ENCODE measurements around the gene GDF15. TPM values are rescaled to one million over a fixed set of nuclear protein-coding genes. Genes with fewer than 3 reads are reported as not detected.

The GDF15 gene
- total RNA-seq, 8 experiments from 2014 or later, result 14.0 to 784 (median 60.0) TPM

DNA sequence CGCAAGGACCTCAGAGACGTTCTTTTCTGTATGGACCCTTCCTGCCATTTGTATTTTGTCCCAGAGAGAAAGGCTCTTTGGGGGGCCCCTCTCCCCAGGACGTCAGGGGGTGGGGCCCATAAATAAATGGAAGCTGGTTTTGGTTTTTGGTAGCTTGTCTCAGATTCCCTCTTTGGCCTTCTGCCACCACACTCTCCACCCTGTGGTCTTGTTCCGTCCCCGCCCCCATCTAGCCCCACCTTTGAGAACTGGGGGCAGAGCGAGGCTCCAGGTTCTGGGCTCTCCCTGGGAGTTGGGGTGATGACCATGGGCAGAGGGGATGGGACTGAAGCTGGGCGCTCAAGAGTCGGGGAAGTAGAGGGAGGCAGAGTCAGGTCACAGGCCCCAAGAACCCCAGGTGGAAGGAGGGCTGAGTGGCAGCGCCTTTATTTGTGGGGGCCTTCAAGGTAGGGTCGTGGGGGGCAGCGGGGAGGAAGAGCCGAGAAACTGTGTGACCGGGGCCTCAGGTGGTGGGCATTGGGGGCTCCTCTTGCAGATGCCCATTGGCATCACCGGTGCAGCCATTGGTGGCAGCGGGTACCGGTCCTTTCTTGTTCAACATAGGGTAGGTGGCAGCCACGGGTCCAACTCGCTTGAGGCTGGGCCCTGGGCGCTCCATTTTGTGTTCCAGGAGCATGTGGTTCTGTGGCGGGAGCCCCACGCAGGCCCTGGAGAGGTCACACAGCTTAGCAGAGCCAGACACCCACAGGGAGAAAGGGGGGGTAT, 48.6 kb downstream of the GDF15 start:
- 71 to 93% methylated on average over 3 to 4 of the region's 21 CpGs; no CpG with 5 or more reads in 8 of the 10 experiments for WGBS, 10 experiments
- Histone ChIP-seq H3K4me3 (peak overlapping the region in 3 of 5 donors; percentile 27 to 40 (median 38)), H3K4me1 (replicated peaks in 1 of 2) (peaks cover 70 to 72% of the 10 kb centered on the region in 2 donors), H3K27ac (peak overlapping the region; percentile 60 to 83)
- ATAC-seq (replicated peaks in 6 of 8), result no peak
- in situ Hi-C loops (cut with MboI; ENCODE audit: low pct_unique_long_range_greater_than_20kb in 2 of 9, low sequenced_read_pairs in 9 of 9, unreplicated experiment in 9 of 9), result no loop called here

DNA sequence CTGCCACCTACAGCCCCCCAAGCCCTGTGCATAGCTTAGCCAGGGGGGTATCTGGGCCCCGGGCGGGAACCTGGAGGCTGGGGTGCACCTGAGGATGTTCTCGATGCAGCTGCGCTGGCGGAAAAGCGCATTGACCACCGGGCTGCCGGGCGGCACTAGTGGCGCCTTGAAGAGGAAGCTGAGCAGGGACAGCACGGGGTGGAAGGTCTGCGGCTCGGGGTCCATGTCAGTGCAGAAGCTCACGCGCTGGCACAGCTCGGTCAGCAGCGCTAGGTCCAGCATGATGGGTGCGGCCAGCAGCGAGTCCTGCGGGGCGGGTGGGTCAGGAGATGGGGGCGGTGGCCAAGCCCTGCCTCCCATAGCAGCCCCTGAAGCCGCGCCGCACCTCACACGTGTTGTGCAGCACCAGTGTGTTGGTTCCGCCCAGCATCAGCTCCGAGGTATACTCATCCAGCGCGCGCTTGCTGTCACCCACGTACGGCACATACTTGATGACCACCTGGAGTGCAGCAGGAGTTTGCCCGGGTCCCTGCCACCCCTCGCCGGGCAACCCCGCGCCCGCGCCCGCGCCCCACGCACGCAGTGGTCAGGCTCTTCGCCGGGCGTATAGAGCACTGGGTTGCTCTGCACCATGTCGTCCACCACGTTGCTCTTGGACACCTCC, 49.4 kb downstream of the GDF15 start:
- Histone ChIP-seq H3K4me1 (replicated peaks in 1 of 2) (peaks cover 65 to 68% of the 10 kb centered on the region in 2 donors), H3K4me3 (no peak overlapping the region), H3K27ac (no peak overlapping the region)
- ATAC-seq (replicated peaks in 6 of 8), result no peak
- in situ Hi-C loops (cut with MboI; ENCODE audit: low pct_unique_long_range_greater_than_20kb in 2 of 9, low sequenced_read_pairs in 9 of 9, unreplicated experiment in 9 of 9), result no loop called here
- WGBS, 10 experiments, result 96 to 97% methylated on average over 14 to 16 of the region's 49 CpGs; no CpG with 5 or more reads in 8 of the 10 experiments

DNA sequence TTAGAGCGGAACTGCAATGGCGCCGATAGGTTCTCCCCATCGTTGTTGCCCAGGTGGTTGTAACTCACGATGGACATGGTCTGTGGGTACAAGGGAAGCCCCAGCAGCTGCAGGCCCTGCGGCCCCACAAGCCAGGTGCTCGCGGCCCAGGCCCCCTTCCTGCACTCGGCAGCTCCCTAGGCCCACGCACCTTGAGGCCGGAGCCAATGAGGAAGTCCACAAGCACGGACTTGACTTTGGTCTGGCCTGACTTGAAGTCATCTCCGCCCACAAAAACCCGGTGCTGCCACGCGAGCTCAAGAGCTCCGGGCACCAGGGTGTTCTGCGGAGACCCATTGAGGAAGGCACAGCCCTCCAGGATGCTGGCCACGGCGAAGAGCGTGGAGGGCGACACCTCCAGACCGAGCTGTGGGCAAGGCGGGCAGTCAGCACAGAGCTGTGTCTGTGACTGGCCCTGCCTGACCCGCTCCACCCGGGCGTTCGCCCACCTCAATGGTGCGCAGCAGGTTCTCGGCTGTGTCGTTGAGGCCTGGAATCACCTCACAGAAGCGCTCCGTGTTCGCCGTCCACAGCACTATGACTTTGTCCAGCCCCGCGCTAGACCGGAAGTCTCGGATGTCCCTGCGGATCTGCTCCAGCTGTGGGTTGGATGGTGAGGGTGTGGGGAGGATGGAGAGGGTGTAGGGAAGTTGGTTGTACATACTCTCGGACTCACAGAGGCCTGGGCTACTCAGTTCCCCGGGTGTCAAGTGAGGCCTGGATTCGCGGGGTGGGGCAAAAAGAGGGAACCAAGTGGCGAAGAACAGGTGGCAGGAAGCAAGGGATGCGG, 50.1 kb downstream of the GDF15 start:
- peak overlapping the region; percentile 57 to 80 (median 69) for H3K4me3 ChIP-seq
- H3K27ac ChIP-seq, result peak overlapping the region in 1 of 2 donors; percentile 92
- no peak for ATAC-seq (replicated peaks in 6 of 8)
- peaks cover 58 to 62% of the 10 kb centered on the region in 2 donors for H3K4me1 ChIP-seq (replicated peaks in 1 of 2)
- in situ Hi-C loops (cut with MboI; ENCODE audit: low pct_unique_long_range_greater_than_20kb in 2 of 9, low sequenced_read_pairs in 9 of 9, unreplicated experiment in 9 of 9), result no loop called here
- 70 to 100% (median 90%) methylated on average over 2 to 9 of the region's 46 CpGs; no CpG with 5 or more reads in 3 of the 10 experiments for WGBS, 10 experiments

DNA sequence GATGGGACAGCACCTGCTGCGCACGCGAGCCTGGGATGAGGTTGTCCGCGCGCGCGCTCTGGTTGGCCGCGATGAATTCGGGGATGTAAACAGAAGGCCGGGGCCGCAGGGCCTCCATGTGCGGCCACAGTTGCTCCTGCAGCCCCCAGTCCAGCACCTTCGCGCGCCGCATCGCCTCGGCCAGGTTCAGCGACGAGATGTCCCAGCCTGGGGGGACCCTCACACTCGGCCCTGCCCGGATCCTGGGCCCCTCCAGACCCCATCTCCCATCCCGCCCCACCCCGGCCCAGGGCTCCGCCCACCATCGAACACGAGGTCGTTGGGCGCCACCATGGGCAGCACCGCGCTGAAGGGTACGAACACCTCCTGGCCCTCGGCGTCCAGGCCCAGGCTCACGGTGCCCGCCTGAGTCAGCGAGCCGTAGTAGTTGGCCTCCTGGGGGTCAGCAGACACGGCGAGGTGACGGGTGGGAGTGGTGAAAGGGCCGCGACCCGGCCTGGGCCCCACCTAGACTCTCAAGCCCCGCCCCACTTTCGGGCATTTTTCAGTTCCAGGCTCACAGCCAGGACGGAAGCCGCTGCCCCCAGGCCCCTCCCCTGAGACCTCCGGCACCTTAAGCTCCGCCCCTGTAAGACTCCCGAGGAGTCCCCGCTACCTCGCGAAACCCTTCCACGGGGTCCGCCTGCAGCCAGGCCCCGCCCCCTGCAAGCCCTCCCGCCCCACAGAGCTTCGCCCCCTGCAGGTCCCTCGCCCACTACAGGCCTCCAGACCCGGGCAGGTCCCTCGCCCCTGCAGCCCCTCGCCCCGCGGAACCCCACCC, 50.9 kb downstream of the GDF15 start:
- in situ Hi-C loops (cut with MboI; ENCODE audit: low pct_unique_long_range_greater_than_20kb in 2 of 9, low sequenced_read_pairs in 9 of 9, unreplicated experiment in 9 of 9), result no loop called here
- peaks cover 51 to 54% of the 10 kb centered on the region in 2 donors for H3K4me1 ChIP-seq (replicated peaks in 1 of 2)
- peak overlapping the region; percentile 57 to 80 (median 69) for H3K4me3 ChIP-seq
- H3K27ac ChIP-seq, result peak overlapping the region; percentile 88 to 92
- ATAC-seq (replicated peaks in 6 of 8), result peak; percentile 14 to 68 (median 57)
- WGBS, 10 experiments, result 40 to 93% methylated on average over 3 of the region's 67 CpGs; no CpG with 5 or more reads in 8 of the 10 experiments

DNA sequence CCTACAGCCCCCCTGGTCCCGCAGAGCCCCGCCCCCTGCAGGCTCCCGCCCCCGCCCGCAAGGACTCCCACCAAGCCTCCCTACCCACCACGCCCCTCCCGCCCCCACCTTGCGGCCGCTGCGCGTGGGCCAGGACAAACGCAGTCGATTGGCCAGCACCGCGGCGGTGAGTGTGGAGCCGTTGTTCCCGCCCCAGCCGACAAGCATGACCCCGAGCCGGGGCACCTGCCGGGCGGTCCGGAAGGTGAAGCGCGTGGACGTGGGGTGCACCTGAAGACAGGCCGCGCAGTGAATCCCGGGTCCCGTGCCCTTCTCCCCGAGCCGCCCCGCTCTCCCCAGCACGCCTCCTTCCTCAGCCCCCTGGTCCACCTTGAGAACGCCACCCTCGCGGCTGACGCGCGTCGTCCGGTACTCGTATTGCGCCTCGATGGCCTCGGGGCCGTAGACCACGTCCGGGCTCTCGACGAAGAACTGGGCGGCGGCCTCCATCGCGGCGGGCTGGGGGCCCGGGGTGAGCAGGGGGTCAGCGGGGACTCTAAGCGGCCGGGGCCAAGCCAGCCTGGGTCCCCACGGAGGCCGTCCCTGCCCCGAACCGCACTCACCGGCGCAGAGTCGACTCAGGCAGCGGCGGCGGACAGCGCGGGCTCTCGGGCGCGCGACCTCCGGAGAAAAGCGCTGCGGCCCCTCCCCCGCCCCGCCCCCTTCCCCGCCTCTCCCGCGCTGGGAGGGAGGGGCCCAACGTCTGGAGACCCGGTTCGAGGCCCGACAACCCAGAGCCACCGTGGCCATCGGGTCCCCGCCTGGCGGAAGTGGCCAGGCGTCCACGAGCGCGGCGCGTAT, 51.8 kb downstream of the GDF15 start, which contains the start of gene ISYNA1:
Gene ISYNA1 (minus strand): TSS at position 643 of the 840 bp plus-strand sequence. CDS start 154 bp downstream, at position 489.
- WGBS, 10 experiments, result 0% methylated on average over 10 of the region's 99 CpGs; no CpG with 5 or more reads in 9 of the 10 experiments
- peak within 1 kb of the TSS; percentile 57 to 80 (median 69) for H3K4me3 ChIP-seq
- peak; percentile 19 to 60 (median 38) for ATAC-seq (replicated peaks in 6 of 8)
- in situ Hi-C loops (cut with MboI; ENCODE audit: low pct_unique_long_range_greater_than_20kb in 2 of 9, low sequenced_read_pairs in 9 of 9, unreplicated experiment in 9 of 9), result no loop called here
- peaks cover 42 to 46% of the 10 kb centered on the region in 2 donors for H3K4me1 ChIP-seq (replicated peaks in 1 of 2)
- H3K27ac ChIP-seq, result peak within 1 kb of the TSS; percentile 88 to 92

DNA sequence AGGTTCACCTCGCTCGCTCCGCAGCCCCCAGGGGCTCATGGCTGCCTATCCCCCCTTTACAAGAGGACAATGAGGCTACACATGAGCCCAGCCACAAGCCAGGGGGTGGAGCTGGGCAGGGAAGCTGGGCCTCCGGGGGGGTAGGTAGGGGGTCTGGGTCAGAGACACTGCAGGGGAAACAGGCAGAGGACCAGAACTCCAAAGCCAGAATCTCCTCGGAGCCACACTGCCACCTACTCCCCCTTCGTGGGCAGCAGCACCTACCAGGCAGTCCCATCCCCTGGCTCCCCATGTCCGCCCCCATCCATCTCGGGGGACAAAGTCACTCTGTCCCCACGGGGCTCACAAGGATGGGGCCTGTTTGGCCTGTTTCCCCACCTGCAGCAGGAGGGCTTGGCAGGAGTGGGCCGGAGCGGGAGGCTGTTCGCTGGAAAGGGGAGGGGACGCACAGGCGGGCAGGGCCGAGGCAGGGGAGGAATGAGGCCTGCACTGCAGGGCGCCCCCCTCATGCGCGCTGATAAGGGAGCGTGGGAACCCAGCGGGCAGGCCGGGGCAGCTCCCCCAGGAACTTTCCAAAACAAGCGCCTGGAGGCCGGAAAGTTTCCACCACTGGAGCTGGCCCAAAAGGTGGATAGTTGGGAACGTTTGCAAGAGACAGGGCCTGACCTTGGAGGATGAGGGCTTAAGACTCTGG, 52.5 kb downstream of the GDF15 start:
- H3K4me1 ChIP-seq (replicated peaks in 1 of 2), result peaks cover 36 to 40% of the 10 kb centered on the region in 2 donors
- in situ Hi-C loops (cut with MboI; ENCODE audit: low pct_unique_long_range_greater_than_20kb in 2 of 9, low sequenced_read_pairs in 9 of 9, unreplicated experiment in 9 of 9), result no loop called here
- H3K4me3 ChIP-seq, result peak overlapping the region; percentile 57 to 80 (median 69)
- peak overlapping the region; percentile 88 to 92 for H3K27ac ChIP-seq
- ATAC-seq (replicated peaks in 6 of 8), result peak in 6 of 8 experiments; percentile 1 to 41 (median 20)
- WGBS, 10 experiments, result 0% methylated on average over 1 of the region's 24 CpGs; no CpG with 5 or more reads in 7 of the 10 experiments

Other genes with a start within 250 kb of the GDF15 start
- gene PIK3R2, start 233.0 kb upstream of the GDF15 start, total RNA-seq, result 10 to 100 TPM; 15.6 to 62.6 (median 27.4) TPM
- 100 to 1,000 TPM in 1 of 8 experiments, 10 to 100 TPM in 2, 1 to 10 TPM in 3, under 1 TPM in 2; 0.09 to 163 (median 3.1) TPM for gene IFI30, start 212.3 kb upstream of the GDF15 start, total RNA-seq
- gene MPV17L2, start 192.9 kb upstream of the GDF15 start, total RNA-seq, result 10 to 100 TPM in 4 of 8 experiments, 1 to 10 TPM in 4; 6.6 to 22.9 (median 11.1) TPM
- gene RAB3A, start 182.1 kb upstream of the GDF15 start, total RNA-seq, result 100 to 1,000 TPM in 1 of 8 experiments, 10 to 100 TPM in 6, 1 to 10 TPM in 1; 2.7 to 142 (median 32.3) TPM
- 1 to 10 TPM; 1.3 to 4.3 (median 2.5) TPM for gene PDE4C, start 159.7 kb upstream of the GDF15 start, total RNA-seq
- gene IQCN, start 111.7 kb upstream of the GDF15 start, total RNA-seq, result 1 to 10 TPM in 6 of 8 experiments, under 1 TPM in 2; 0.38 to 2.8 (median 1.7) TPM
- 100 to 1,000 TPM in 3 of 8 experiments, 10 to 100 TPM in 5; 37.8 to 197 (median 98.2) TPM for gene JUND, start 104.5 kb upstream of the GDF15 start, total RNA-seq
- gene LSM4, start 63.1 kb upstream of the GDF15 start, total RNA-seq, result 100 to 1,000 TPM in 7 of 8 experiments, 10 to 100 TPM in 1; 87.3 to 240 (median 151) TPM
- 10 to 100 TPM in 7 of 8 experiments, 1 to 10 TPM in 1; 8.2 to 42.8 (median 17.1) TPM for gene PGPEP1, start 45.6 kb upstream of the GDF15 start, total RNA-seq
- gene LRRC25, start 11.5 kb downstream of the GDF15 start, total RNA-seq, result 1 to 10 TPM in 2 of 8 experiments, under 1 TPM in 6; 0.14 to 2.1 (median 0.47) TPM
- 100 to 1,000 TPM in 1 of 8 experiments, 10 to 100 TPM in 7; 60.2 to 155 (median 70.1) TPM for gene SSBP4, start 33.2 kb downstream of the GDF15 start, total RNA-seq
- 100 to 1,000 TPM in 3 of 8 experiments, 10 to 100 TPM in 4, 1 to 10 TPM in 1; 7.2 to 157 (median 86.2) TPM for gene ISYNA1, start 52.0 kb downstream of the GDF15 start, total RNA-seq
- 10 to 100 TPM in 2 of 8 experiments, 1 to 10 TPM in 6; 3.4 to 13.8 (median 6.2) TPM for gene ELL, start 135.9 kb downstream of the GDF15 start, total RNA-seq
- gene FKBP8, start 157.4 kb downstream of the GDF15 start, total RNA-seq, result 100 to 1,000 TPM; 137 to 214 (median 153) TPM
- 100 to 1,000 TPM in 1 of 8 experiments, 10 to 100 TPM in 7; 48.4 to 106 (median 68.1) TPM for gene KXD1, start 171.7 kb downstream of the GDF15 start, total RNA-seq
- 1,000 to 10,000 TPM; 1,160 to 2,382 (median 1,457) TPM for gene UBA52, start 185.7 kb downstream of the GDF15 start, total RNA-seq
- gene REX1BD, start 202.6 kb downstream of the GDF15 start, total RNA-seq, result 10 to 100 TPM; 39.5 to 76.6 (median 53.9) TPM
- gene CRLF1, start 220.6 kb downstream of the GDF15 start, total RNA-seq, result 10 to 100 TPM in 1 of 8 experiments, 1 to 10 TPM in 7; 1.5 to 18.3 (median 4.7) TPM
- 10 to 100 TPM in 5 of 8 experiments, 1 to 10 TPM in 1, under 1 TPM in 2; 0.41 to 67.6 (median 25.4) TPM for gene TMEM59L, start 226.7 kb downstream of the GDF15 start, total RNA-seq

Data from motor neuron (in vitro differentiated cells).